HG03354 (cell line): Measurements from ENCODE around the gene ZKSCAN1.
"Not testable (repeated sequence)": the region's sequence is repeated elsewhere in the genome, so short reads cannot be mapped to it uniquely, and the experiment has no call there.

Experiments used
- ATAC-seq: cut with Tn5 transposase; IDR thresholded peaks from one replicate; pipeline ENCODE4 v1.9.1; 2021; ENCODE audit warnings: mild to moderate bottlenecking; ENCODE audit not compliant: unreplicated experiment, poor library complexity, severe bottlenecking

ZKSCAN1 gene

GRCh38 chr7:99997545-99998137 is 17.8 kb upstream of the ZKSCAN1 start:
- ATAC-seq = no peak

GRCh38 chr7:100000239-100000638 is 15.2 kb upstream of the ZKSCAN1 start:
- ATAC-seq = no peak

- ATAC-seq = no peak
Observed at GRCh38 chr7:100003711-100004661, 11.4 kb upstream of the ZKSCAN1 start.

DNA sequence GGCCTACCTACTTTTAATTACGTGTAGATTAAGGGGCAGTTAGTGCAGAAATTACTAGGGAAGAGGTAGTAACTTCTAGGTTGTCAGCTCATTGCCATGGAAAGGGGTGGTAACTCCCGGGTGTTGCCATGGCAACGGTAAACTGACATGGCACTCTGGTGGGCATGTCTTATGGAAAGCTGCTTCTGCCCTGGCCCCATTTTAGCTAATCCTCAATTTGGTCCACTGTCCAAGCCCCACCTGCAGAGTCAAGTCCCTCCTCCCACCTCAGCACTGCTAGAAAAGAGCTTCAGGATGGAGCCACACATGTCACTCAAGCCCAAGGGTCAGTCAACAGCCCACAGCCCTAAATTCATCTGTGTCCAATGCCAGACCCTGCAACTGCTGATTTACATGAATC is 7.5 kb upstream of the ZKSCAN1 start:
- no peak for ATAC-seq

GRCh38 chr7:100008525-100008924 is 6.9 kb upstream of the ZKSCAN1 start:
- no peak for ATAC-seq

- ATAC-seq = not testable (repeated sequence)
Observed at GRCh38 chr7:100009952-100010351, 5.4 kb upstream of the ZKSCAN1 start.

DNA sequence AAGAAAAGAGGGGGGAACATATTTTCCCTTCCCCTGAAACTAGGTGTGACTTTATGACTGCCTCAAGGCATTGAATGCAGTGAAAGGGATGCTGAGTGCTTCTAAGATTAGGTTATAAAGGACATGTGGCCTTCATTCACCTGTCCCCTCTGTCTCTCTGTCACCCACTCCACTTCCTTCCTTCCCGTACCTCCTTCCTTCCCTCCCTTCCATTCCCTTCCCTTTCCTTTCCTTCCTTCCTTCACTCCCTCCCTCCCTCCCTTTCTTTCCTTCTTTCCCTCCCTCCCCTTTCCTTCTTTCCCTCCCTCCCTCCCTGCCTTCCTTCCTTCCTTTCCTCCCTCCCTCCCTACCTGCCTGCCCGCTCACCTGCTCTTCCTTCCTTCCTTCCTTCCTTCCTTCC is 4.5 kb upstream of the ZKSCAN1 start:
- ATAC-seq = no peak

GRCh38 chr7:100011516-100011915 is 3.9 kb upstream of the ZKSCAN1 start:
- ATAC-seq = no peak

GRCh38 chr7:100012385-100013327 is 2.7 kb upstream of the ZKSCAN1 start:
- ATAC-seq = not testable (repeated sequence)

GRCh38 chr7:100013328-100013676 is 2.1 kb upstream of the ZKSCAN1 start:
- no peak for ATAC-seq

GRCh38 chr7:100016215-100016901 is 962 bp downstream of the ZKSCAN1 start:
- no peak for ATAC-seq

DNA sequence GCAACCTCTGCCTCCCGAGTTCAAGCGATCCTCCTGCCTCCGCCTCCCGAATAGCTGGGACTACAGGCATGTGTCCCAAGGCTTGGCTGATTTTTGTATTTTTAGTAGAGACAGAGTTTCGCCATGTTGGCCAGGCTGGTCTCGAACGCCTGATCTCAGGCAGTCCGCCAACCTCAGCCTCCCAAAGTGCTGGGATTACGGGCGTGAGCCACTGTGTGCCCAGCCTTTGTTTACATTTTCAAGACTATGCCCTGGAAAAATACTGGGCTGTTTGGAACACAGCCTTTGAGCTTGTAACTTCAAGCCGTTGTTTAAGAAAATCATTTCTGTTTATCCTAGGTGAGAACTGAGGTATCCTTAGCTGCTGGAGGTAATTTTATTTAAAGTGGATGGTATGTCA is 1.9 kb downstream of the ZKSCAN1 start:
- no peak for ATAC-seq

DNA sequence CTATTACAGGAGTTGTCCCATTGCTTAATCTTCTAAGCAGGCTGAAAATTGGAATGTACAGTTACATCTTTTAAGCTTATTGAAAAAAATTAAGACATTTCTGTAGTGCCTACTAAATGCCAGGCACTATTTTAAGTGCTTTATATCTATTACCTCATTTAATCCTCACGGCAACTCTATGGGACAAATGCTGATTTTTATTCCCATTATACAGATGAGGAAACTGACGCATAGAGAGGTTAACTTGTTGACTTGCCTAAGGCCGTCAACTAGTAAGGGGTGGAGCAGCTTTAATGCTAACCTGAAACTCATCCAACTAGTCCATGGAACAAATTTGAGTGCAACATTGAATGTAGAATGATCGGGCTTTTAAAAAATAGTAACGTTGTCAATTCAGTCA is 2.5 kb downstream of the ZKSCAN1 start:
- no peak for ATAC-seq

DNA sequence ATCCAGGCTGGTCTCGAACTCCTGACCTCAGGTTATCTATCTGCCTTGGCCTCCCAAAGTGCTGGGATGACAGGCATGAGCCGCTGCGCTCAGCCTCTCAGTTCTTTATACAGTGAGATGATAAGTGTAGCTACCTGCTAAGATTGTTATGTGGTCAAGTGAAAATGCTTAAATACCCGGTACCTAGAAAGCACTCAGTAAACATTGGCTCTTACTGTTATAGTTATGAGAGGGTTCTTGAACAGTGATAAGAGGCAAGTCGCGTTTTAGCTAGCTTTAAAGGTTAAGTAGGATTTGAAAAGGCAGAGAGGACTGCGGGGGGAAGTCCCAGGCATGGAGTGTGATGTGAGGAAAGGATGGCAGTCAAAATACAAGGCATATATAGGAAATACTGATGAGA is 4.5 kb downstream of the ZKSCAN1 start:
- no peak for ATAC-seq

- ATAC-seq = no peak
Observed at GRCh38 chr7:100021297-100021696, 5.9 kb downstream of the ZKSCAN1 start.

DNA sequence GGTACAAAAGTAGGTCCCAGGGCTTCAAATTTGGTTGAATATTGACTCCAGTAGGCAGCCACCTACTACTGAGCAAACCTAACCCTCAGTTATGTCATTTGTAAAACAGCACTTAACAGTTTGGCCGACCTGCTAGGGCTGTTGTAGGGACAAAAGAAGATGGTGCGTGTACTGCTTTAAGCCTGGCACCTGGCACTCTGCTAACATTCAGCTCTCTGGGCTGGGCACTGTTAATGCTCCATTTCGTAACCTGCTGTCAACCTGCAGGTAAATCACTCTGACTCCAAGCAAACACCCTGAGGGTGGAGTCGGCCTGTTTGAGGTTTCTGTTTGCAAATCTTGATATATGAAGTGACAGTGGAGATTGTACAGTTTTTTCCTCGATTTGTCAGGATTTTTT is 7.2 kb downstream of the ZKSCAN1 start:
- no peak for ATAC-seq

- ATAC-seq = no peak
Observed at GRCh38 chr7:100023526-100023925, 8.1 kb downstream of the ZKSCAN1 start.

- ATAC-seq = no peak
Observed at GRCh38 chr7:100024020-100024619, 8.7 kb downstream of the ZKSCAN1 start.

DNA sequence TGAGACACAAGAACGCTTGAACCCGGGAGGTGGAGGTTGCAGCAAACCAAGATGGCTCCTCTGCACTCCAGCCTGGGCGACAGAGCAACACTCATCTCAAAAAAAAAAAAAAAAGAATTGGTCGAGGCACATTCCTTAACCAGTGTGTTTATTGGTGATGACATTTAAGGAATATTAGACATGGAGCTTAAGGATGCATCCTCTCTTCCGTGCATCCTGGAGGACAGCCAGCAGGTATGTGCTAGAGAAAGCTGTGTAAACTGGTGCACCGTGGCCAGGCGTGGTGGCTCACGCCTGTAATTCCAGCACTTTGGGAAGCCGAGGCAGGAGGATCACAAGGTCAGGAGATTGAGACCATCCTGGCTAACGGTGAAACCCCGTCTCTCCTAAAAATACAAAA is 11.8 kb downstream of the ZKSCAN1 start:
- ATAC-seq = no peak
